ENCODE results near the gene RGL2. TPM values are rescaled to one million over a fixed set of nuclear protein-coding genes. Genes with fewer than 3 reads are reported as not detected.
A peak's percentile ranks its signal among the peaks of the same experiment; 100 is the strongest.

Gene RGL2
- total and polyA plus RNA-seq, 2 of the 13 experiments (the other 11 are each of a cell fraction or from before 2014, with no cell fraction given), result 22.9 to 47.4 TPM

GRCh38 chr6:33276864-33277662, 21.7 kb downstream of the RGL2 start, which contains the start of gene B3GALT4:
Gene B3GALT4, plus strand, starts transcription at chr6:33277123. Its CDS starts 297 bp downstream, at chr6:33277420.
- Histone ChIP-seq H3K27ac (ENCODE audit: extremely low read length, insufficient read depth, low read length) (no peak within 1 kb of the TSS), H3K27me3 (ENCODE audit: control insufficient read depth in 1 of 2, insufficient read depth in 2 of 2, low read length in 2 of 2) (no peaks in the 10 kb centered on the region; a peak in 1 of 5 replicates), H3K9me3 (ENCODE audit: low read length) (no peaks in the 10 kb centered on the region), H3K4me2 (ENCODE audit: low read depth, low read length) (no peak within 1 kb of the TSS), H3K4me1 (ENCODE audit: insufficient read depth, low read length) (peaks cover 31% of the 10 kb centered on the region), H2AFZ (ENCODE audit: low read length) (no peak within 1 kb of the TSS), H3K4me3 (replicated peaks in 1 of 3; ENCODE audit: insufficient read depth in 1 of 3, low read depth in 2 of 3, low read length in 3 of 3) (no peak within 1 kb of the TSS), H4K20me1 (ENCODE audit: insufficient read depth, low read length) (peaks cover 33% of the 10 kb centered on the region), H3K79me2 (ENCODE audit: insufficient read depth, low read length) (peaks cover 34% of the 10 kb centered on the region), H3K9ac (ENCODE audit: insufficient read depth, low read depth, low read length) (no peak within 1 kb of the TSS), H3K36me3 (replicated peaks in 1 of 2; ENCODE audit: control insufficient read depth in 1 of 2, insufficient read depth in 2 of 2, low read length in 2 of 2) (peaks cover 20 to 59% of the 10 kb centered on the region in 2 experiments)
- in situ Hi-C loops (cut with HindIII; ENCODE audit: extremely low pct_ligation_motif_present, low pct_unique_long_range_greater_than_20kb) (loop anchor here (25.0 kb wide), 1 partner anchor 135 kb away; the partner anchor contains the start of genes CUTA, PHF1 and SYNGAP1), intact Hi-C loops (cut with micrococcal nuclease; ENCODE audit: unreplicated experiment) (no loop called here)
- WGBS (ENCODE audit: low lambda C conversion rate), result 96% methylated on average over 78 of the region's 80 CpGs
- DNase-seq (ENCODE audit: low spot score), result no peak
- BruUV-seq (replicated peaks), result no TSS peak
- FAIRE-seq, result no peak
- peak; percentile 10 for ATAC-seq
- ChIA-PET CTCF (ENCODE audit: low intra/inter-chr PET ratio, low total read pairs) (interaction anchor here (1.3 kb wide), 1 partner anchor 130 kb away, joined by 4 read pairs; no protein-coding TSS in a partner anchor), POLR2A (interaction anchor here (0.6 to 3.5 kb wide), 12 partner anchors 10 to 1138 kb away, joined by 3 to 17 read pairs (median 4); partner anchors contain the start of genes PFDN6, PHF1, RGL2 and WDR46)
- no peak for TF ChIP-seq ZSCAN25 (CRISPR knock-in tag; IDR thresholded peaks at IDR 0.05)
- TF ChIP-seq, protein P1, sequence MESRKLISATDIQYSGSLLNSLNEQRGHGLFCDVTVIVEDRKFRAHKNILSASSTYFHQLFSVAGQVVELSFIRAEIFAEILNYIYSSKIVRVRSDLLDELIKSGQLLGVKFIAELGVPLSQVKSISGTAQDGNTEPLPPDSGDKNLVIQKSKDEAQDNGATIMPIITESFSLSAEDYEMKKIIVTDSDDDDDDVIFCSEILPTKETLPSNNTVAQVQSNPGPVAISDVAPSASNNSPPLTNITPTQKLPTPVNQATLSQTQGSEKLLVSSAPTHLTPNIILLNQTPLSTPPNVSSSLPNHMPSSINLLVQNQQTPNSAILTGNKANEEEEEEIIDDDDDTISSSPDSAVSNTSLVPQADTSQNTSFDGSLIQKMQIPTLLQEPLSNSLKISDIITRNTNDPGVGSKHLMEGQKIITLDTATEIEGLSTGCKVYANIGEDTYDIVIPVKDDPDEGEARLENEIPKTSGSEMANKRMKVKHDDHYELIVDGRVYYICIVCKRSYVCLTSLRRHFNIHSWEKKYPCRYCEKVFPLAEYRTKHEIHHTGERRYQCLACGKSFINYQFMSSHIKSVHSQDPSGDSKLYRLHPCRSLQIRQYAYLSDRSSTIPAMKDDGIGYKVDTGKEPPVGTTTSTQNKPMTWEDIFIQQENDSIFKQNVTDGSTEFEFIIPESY (CRISPR knock-in tag; IDR thresholded peaks at IDR 0.05), result peak; percentile 99
- TF ChIP-seq, protein P2, sequence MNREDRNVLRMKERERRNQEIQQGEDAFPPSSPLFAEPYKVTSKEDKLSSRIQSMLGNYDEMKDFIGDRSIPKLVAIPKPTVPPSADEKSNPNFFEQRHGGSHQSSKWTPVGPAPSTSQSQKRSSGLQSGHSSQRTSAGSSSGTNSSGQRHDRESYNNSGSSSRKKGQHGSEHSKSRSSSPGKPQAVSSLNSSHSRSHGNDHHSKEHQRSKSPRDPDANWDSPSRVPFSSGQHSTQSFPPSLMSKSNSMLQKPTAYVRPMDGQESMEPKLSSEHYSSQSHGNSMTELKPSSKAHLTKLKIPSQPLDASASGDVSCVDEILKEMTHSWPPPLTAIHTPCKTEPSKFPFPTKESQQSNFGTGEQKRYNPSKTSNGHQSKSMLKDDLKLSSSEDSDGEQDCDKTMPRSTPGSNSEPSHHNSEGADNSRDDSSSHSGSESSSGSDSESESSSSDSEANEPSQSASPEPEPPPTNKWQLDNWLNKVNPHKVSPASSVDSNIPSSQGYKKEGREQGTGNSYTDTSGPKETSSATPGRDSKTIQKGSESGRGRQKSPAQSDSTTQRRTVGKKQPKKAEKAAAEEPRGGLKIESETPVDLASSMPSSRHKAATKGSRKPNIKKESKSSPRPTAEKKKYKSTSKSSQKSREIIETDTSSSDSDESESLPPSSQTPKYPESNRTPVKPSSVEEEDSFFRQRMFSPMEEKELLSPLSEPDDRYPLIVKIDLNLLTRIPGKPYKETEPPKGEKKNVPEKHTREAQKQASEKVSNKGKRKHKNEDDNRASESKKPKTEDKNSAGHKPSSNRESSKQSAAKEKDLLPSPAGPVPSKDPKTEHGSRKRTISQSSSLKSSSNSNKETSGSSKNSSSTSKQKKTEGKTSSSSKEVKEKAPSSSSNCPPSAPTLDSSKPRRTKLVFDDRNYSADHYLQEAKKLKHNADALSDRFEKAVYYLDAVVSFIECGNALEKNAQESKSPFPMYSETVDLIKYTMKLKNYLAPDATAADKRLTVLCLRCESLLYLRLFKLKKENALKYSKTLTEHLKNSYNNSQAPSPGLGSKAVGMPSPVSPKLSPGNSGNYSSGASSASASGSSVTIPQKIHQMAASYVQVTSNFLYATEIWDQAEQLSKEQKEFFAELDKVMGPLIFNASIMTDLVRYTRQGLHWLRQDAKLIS (CRISPR knock-in tag; IDR thresholded peaks at IDR 0.05), result no peak
- TF ChIP-seq ZBTB39 (CRISPR knock-in tag; IDR thresholded peaks at IDR 0.05), result no peak
- TF ChIP-seq, protein P3, sequence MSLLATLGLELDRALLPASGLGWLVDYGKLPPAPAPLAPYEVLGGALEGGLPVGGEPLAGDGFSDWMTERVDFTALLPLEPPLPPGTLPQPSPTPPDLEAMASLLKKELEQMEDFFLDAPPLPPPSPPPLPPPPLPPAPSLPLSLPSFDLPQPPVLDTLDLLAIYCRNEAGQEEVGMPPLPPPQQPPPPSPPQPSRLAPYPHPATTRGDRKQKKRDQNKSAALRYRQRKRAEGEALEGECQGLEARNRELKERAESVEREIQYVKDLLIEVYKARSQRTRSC (CRISPR knock-in tag; IDR thresholded peaks at IDR 0.05; ENCODE audit: low read depth), result no peak
- TF ChIP-seq KDM6A (CRISPR knock-in tag; IDR thresholded peaks at IDR 0.05; ENCODE audit: low read depth), result no peak
- peak; percentile 46; the same call in 1 of the 2 replicates for TF ChIP-seq POLR2G (IDR thresholded peaks at IDR 0.05; ENCODE audit: low read depth, low read length)
- TF ChIP-seq FIP1L1 (IDR thresholded peaks at IDR 0.05; ENCODE audit: borderline replicate concordance, insufficient read depth, low read depth, low read length), result no peak
- peak; percentile 93 for TF ChIP-seq RBM22 (optimal IDR thresholded peaks at IDR 0.05; ENCODE audit: low read length)
- no peak for TF ChIP-seq PHF5A (CRISPR knock-in tag; IDR thresholded peaks at IDR 0.05; ENCODE audit: low read depth, unreplicated experiment)
- peak; percentile 89 for TF ChIP-seq ZBTB38 (CRISPR knock-in tag; IDR thresholded peaks at IDR 0.05)
- TF ChIP-seq RAD21 (CRISPR knock-in tag; IDR thresholded peaks at IDR 0.05), result peak; percentile 66
- peak; percentile 77; the same call in 1 of the 2 replicates for TF ChIP-seq HOXA3 (CRISPR knock-in tag; IDR thresholded peaks at IDR 0.05)
- no peak for TF ChIP-seq AHR (CRISPR knock-in tag; IDR thresholded peaks at IDR 0.05)
- no peak for TF ChIP-seq MTF2 (CRISPR knock-in tag; IDR thresholded peaks at IDR 0.05; ENCODE audit: borderline replicate concordance)

Measured in HepG2 (cell line).